T-helper 17 cell (primary cell): ENCODE measurements around the gene NDRG4. TPM values are rescaled to one million over a fixed set of nuclear protein-coding genes. Genes with fewer than 3 reads are reported as not detected.
"Not testable (repeated sequence)": the region's sequence is repeated elsewhere in the genome, so short reads cannot be mapped to it uniquely, and the experiment has no call there.

Source experiments
- ATAC-seq: fragments of 150-1000 bp; cut with Tn5 transposase; 2 replicates; pipeline ENCODE4 v1.10.0; 2021; ENCODE audit warnings: mild to moderate bottlenecking, moderate library complexity
- DNase-seq, 3 donors: peaks; one replicate each; pipeline versions ENCODE4 v3.0.0 to v3.0.0-alpha.2; 2020 to 2021
- H3K9me3 ChIP-seq: one replicate; pipeline ENCODE4 v1.7.0; 2013; ENCODE audit warnings: low read length, mild to moderate bottlenecking; ENCODE audit not compliant: control insufficient read depth, poor library complexity, severe bottlenecking
- H3K27ac Mint-ChIP-seq: one replicate; pipeline ENCODE4 v1.8.0; 2022; ENCODE audit warnings: mild to moderate bottlenecking, moderate library complexity, mixed read lengths
- H3K27me3 Mint-ChIP-seq: one replicate; pipeline ENCODE4 v1.8.0; 2022; ENCODE audit warnings: mixed read lengths
- H3K36me3 Mint-ChIP-seq: one replicate; pipeline ENCODE4 v1.8.0; 2022; ENCODE audit warnings: low read depth, mixed read lengths
- H3K4me1 Mint-ChIP-seq: one replicate; pipeline ENCODE4 v1.8.0; 2022; ENCODE audit warnings: mild to moderate bottlenecking, mixed read lengths
- H3K4me3 Mint-ChIP-seq: one replicate; pipeline ENCODE4 v1.8.0; 2022; ENCODE audit warnings: mild to moderate bottlenecking, moderate library complexity, mixed read lengths
- total RNA-seq, 4 donors: library from RNA in 2 of 4; stranded (reverse) in 2 of 4; gene quantifications; one replicate each; pipeline ENCODE4 v1.2.3 and lab custom pipeline; 2022 to 2026

The NDRG4 gene
- total RNA-seq, 2 donors from 2014 or later: 0.90 to 1.3 TPM

- H3K36me3 Mint-ChIP-seq: peaks cover 6% of the 10 kb centered on the region
- DNase-seq (no peak), ATAC-seq (no peak)
- H3K9me3 ChIP-seq: no peaks in the 10 kb centered on the region
- H3K27ac Mint-ChIP-seq: no peak overlapping the region
- H3K4me1 Mint-ChIP-seq: no peaks in the 10 kb centered on the region
- H3K4me3 Mint-ChIP-seq: no peak overlapping the region
- peaks cover 63% of the 10 kb centered on the region for H3K27me3 Mint-ChIP-seq
These were observed 27.1 kb upstream of the NDRG4 start for GRCh38 chr16:58472827-58473226.

DNA sequence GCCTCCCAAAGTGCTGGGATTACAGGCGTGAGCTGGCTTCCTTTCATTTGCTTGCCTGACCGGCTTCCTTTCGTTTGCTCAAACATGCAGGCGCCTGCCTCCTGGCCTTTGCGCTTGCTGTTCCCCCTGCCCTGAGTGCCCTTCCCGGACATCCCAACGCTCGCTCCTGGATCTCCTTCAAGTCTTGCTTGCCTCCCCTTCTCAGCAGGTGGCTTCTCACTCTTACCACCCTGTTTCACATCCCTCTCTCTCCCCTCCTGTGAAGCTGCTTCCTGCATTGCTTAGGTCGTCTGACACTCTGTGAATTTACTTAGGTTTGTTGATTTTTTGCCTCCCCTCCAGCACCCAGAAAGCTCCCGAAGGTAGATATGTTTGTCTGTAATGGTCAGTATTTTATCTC lies 25.6 kb upstream of the NDRG4 start:
- no peaks in the 10 kb centered on the region for H3K4me1 Mint-ChIP-seq
- peaks cover 48% of the 10 kb centered on the region for H3K27me3 Mint-ChIP-seq
- DNase-seq (no peak), ATAC-seq (no peak)
- H3K27ac Mint-ChIP-seq: no peak overlapping the region
- H3K36me3 Mint-ChIP-seq: peaks cover 4% of the 10 kb centered on the region
- no peaks in the 10 kb centered on the region for H3K9me3 ChIP-seq
- no peak overlapping the region for H3K4me3 Mint-ChIP-seq

DNA sequence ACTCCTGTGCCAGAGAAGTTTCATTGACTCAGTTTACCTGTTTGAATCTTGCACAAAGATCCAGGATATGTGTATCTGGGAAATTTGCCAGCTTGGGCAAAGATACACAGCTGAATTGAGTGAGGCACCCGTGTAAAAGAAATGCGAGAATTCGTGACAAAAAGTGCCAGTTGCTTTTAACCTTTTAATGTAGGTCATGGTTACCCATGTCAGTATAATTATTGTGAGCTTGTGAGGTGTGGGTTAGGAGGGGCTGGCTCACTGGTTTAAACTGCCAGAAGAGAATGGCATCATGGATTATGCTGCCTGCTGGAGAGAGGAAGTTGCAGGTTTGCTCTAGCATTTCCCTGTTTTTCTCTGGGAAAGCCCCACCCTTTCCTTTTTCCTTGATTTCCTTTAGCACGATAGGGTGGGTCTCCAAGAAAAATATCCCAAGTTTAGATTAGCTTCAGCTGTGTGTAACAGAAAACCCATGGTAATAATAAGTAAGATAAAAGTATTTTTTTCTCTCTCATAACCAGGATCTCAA lies 24.8 kb upstream of the NDRG4 start:
- no peaks in the 10 kb centered on the region for H3K9me3 ChIP-seq
- no peaks in the 10 kb centered on the region for H3K4me1 Mint-ChIP-seq
- H3K36me3 Mint-ChIP-seq: peaks cover 4% of the 10 kb centered on the region
- no peak overlapping the region for H3K4me3 Mint-ChIP-seq
- peaks cover 43% of the 10 kb centered on the region for H3K27me3 Mint-ChIP-seq
- peak overlapping the region; percentile 51 for H3K27ac Mint-ChIP-seq
- ATAC-seq: no peak
- no peak for DNase-seq

GRCh38 chr16:58476791-58477190 lies 23.2 kb upstream of the NDRG4 start:
- Mint-ChIP-seq H3K4me3 (no peak overlapping the region), H3K4me1 (no peaks in the 10 kb centered on the region), H3K36me3 (peaks cover 4% of the 10 kb centered on the region), H3K27me3 (peaks cover 38% of the 10 kb centered on the region), H3K27ac (no peak overlapping the region)
- no peak for ATAC-seq
- no peaks in the 10 kb centered on the region for H3K9me3 ChIP-seq
- DNase-seq: no peak

DNA sequence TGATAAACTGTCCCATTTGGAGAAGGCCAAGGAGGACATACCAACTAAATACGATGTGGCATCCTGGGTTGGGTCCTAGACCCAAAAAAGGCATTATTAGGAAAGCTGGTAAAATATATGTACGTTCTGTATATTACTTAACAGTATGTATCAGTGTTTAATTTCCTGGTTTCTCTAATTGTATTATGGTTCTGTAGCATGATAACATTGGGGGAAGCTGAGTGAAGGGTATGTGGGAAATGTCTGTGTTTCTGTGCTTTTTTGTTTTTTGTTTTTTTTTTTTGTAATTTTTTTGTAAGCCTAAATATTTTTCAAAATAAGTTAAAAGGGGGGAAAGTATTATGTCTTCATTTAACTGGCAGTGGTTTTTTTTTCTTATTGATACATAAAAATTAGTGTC lies 21.5 kb upstream of the NDRG4 start:
- Mint-ChIP-seq H3K27ac (no peak overlapping the region), H3K27me3 (peaks cover 41% of the 10 kb centered on the region), H3K4me3 (no peak overlapping the region), H3K36me3 (no peaks in the 10 kb centered on the region), H3K4me1 (no peaks in the 10 kb centered on the region)
- ATAC-seq (no peak), DNase-seq (no peak)
- no peaks in the 10 kb centered on the region for H3K9me3 ChIP-seq

- no peak overlapping the region for H3K27ac Mint-ChIP-seq
- no peaks in the 10 kb centered on the region for H3K36me3 Mint-ChIP-seq
- H3K4me1 Mint-ChIP-seq: no peaks in the 10 kb centered on the region
- ATAC-seq: no peak
- H3K4me3 Mint-ChIP-seq: no peak overlapping the region
- DNase-seq: no peak
- peaks cover 19% of the 10 kb centered on the region for H3K27me3 Mint-ChIP-seq
- no peaks in the 10 kb centered on the region for H3K9me3 ChIP-seq
These were observed 18.6 kb upstream of the NDRG4 start for GRCh38 chr16:58481226-58481869.

GRCh38 chr16:58481931-58482330 lies 18.0 kb upstream of the NDRG4 start:
- Mint-ChIP-seq H3K36me3 (no peaks in the 10 kb centered on the region), H3K4me3 (no peak overlapping the region)

GRCh38 chr16:58485184-58485887 lies 14.6 kb upstream of the NDRG4 start:
- no peak overlapping the region for H3K4me3 Mint-ChIP-seq
- H3K27me3 Mint-ChIP-seq: peaks cover 23% of the 10 kb centered on the region
- no peak for DNase-seq
- H3K9me3 ChIP-seq: no peaks in the 10 kb centered on the region
- no peak for ATAC-seq
- H3K27ac Mint-ChIP-seq: no peak overlapping the region
- peaks cover 2% of the 10 kb centered on the region for H3K4me1 Mint-ChIP-seq
- H3K36me3 Mint-ChIP-seq: no peaks in the 10 kb centered on the region

More at GRCh38 chr16:58481931-58482330, 18.0 kb upstream of the NDRG4 start:
- Mint-ChIP-seq H3K4me1 (no peaks in the 10 kb centered on the region), H3K27ac (no peak overlapping the region), H3K27me3 (peaks cover 20% of the 10 kb centered on the region)
- H3K9me3 ChIP-seq: no peaks in the 10 kb centered on the region
- DNase-seq: no peak
- no peak for ATAC-seq

- Mint-ChIP-seq H3K4me3 (no peak overlapping the region), H3K4me1 (peaks cover 2% of the 10 kb centered on the region), H3K36me3 (no peaks in the 10 kb centered on the region), H3K27me3 (peaks cover 13% of the 10 kb centered on the region), H3K27ac (no peak overlapping the region)
- ATAC-seq (peak; percentile 89), DNase-seq (peak; percentile 53 to 72 (median 61))
- H3K9me3 ChIP-seq: no peaks in the 10 kb centered on the region
These were observed 12.2 kb upstream of the NDRG4 start for GRCh38 chr16:58487566-58488351.

GRCh38 chr16:58488531-58488930 lies 11.4 kb upstream of the NDRG4 start:
- Mint-ChIP-seq H3K4me3 (no peak overlapping the region), H3K36me3 (no peaks in the 10 kb centered on the region), H3K4me1 (peaks cover 2% of the 10 kb centered on the region), H3K27ac (no peak overlapping the region), H3K27me3 (peaks cover 12% of the 10 kb centered on the region)
- DNase-seq: no peak
- no peaks in the 10 kb centered on the region for H3K9me3 ChIP-seq
- ATAC-seq: no peak

GRCh38 chr16:58490065-58490464 lies 9.9 kb upstream of the NDRG4 start:
- Mint-ChIP-seq H3K27me3 (peaks cover 12% of the 10 kb centered on the region), H3K4me3 (no peak overlapping the region), H3K4me1 (peaks cover 2% of the 10 kb centered on the region), H3K27ac (no peak overlapping the region), H3K36me3 (no peaks in the 10 kb centered on the region)
- no peak for DNase-seq
- H3K9me3 ChIP-seq: no peaks in the 10 kb centered on the region
- no peak for ATAC-seq

DNA sequence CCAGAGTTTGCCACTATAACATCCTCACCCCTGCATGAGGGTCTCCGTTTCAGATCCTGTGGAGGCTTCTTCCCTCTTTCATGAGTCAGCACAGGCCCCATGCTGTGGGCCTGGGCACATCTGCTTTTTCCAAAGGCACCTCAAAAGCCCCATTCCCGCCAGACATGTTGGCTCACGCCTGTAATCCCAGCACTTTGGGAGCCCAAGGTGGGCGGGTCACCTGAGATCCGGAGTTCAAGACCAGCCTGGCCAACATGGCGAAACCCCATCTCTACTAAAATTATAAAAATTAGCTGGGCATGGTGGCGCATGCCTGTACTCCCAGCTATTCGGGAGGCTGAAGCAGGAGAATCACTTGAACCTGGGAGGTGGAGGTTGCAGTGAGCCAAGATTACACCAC lies 9.4 kb upstream of the NDRG4 start:
- not testable (repeated sequence) for DNase-seq, H3K4me3 Mint-ChIP-seq, H3K27ac Mint-ChIP-seq, H3K4me1 Mint-ChIP-seq, H3K9me3 ChIP-seq, ATAC-seq, H3K36me3 Mint-ChIP-seq
- H3K27me3 Mint-ChIP-seq: peaks cover 12% of the 10 kb centered on the region

- Mint-ChIP-seq H3K27me3 (peaks cover 10% of the 10 kb centered on the region), H3K4me3 (no peak overlapping the region), H3K4me1 (peaks cover 6% of the 10 kb centered on the region), H3K27ac (no peak overlapping the region), H3K36me3 (no peaks in the 10 kb centered on the region)
- no peaks in the 10 kb centered on the region for H3K9me3 ChIP-seq
- DNase-seq (no peak), ATAC-seq (no peak)
These were observed 7.9 kb upstream of the NDRG4 start for GRCh38 chr16:58492066-58492465.
